H1 (cell line): ENCODE results near the gene CALD1. TPM values are rescaled to one million over a fixed set of nuclear protein-coding genes. Genes with fewer than 3 reads are reported as not detected.

ENCODE experiments used
- CTCF ChIA-PET: fragments of 300-600 bp; sonication (Branson Sonifier 250); formaldehyde crosslinking; loops from one replicate; lab custom pipeline; 2021; ENCODE audit not compliant: partially characterized antibody; lab: Charles Lee
- POLR2A ChIA-PET: fragments of 300-600 bp; sonication (Branson Sonifier 250); formaldehyde crosslinking; loops from one replicate; lab custom pipeline; 2021; ENCODE audit warnings: inconsistent platforms; ENCODE audit not compliant: partially characterized antibody; lab: Charles Lee
- DNase-seq, 2 experiments: peaks; one replicate each; pipeline versions ENCODE4 v3.0.0 to v3.0.0-alpha.2; 2010 to 2022; ENCODE audit warnings: low spot score in 2 of 2, low read depth in 1 of 2, mixed read lengths in 1 of 2
- FAIRE-seq: peaks from 2 replicates; lab custom pipeline; 2011; peaks lifted over from hg19 to GRCh38; lab: Jason Lieb, UNC
- H2AFZ ChIP-seq: 2 replicates; pipeline ENCODE4 v1.8.1; 2012; ENCODE audit warnings: low read length, inconsistent platforms
- H2AK5ac ChIP-seq: 2 replicates; pipeline ENCODE4 v1.6.1; 2013; ENCODE audit warnings: low read depth, low read length
- H2BK120ac ChIP-seq: replicated peaks from 2 replicates; pipeline ENCODE3; 2013; ENCODE audit warnings: low read depth, low read length, inconsistent platforms
- H2BK12ac ChIP-seq: 2 replicates; pipeline ENCODE4 v1.6.1; 2013; ENCODE audit warnings: low read depth, low read length
- H2BK15ac ChIP-seq: 2 replicates; pipeline ENCODE4 v1.6.1; 2013; ENCODE audit warnings: low read length
- H2BK20ac ChIP-seq: 2 replicates; pipeline ENCODE4 v1.6.1; 2013; ENCODE audit warnings: low read length
- H2BK5ac ChIP-seq: 2 replicates; pipeline ENCODE4 v1.6.1; 2013; ENCODE audit warnings: low read depth, low read length
- H3K14ac ChIP-seq: 2 replicates; pipeline ENCODE4 v1.6.1; 2013; ENCODE audit warnings: inconsistent platforms; ENCODE audit not compliant: insufficient read length
- H3K18ac ChIP-seq: 2 replicates; pipeline ENCODE4 v1.6.1; 2013; ENCODE audit warnings: low read length; ENCODE audit errors: extremely low read depth
- H3K23ac ChIP-seq: 2 replicates; pipeline ENCODE4 v1.6.1; 2013; ENCODE audit warnings: inconsistent platforms; ENCODE audit not compliant: insufficient read length
- H3K23me2 ChIP-seq: 2 replicates; pipeline ENCODE4 v1.6.1; 2013; ENCODE audit warnings: low read depth, low read length
- H3K27ac ChIP-seq: 2 replicates; pipeline ENCODE4 v1.6.1; 2011; ENCODE audit warnings: low read depth, low read length, inconsistent platforms
- H3K27me3 ChIP-seq, 4 experiments: replicated peaks in 1 of 4; 1 replicate in 1 of 4; 2 replicates in 3 of 4; pipeline versions ENCODE4 v1.6.1 to v1.8.1; 2011 to 2013; ENCODE audit warnings: low read length in 3 of 4, mild to moderate bottlenecking in 3 of 4, inconsistent platforms in 2 of 4, mixed read lengths in 2 of 4, moderate library complexity in 1 of 4; ENCODE audit not compliant: control insufficient read depth in 3 of 4, insufficient read depth in 3 of 4; ENCODE audit errors: extremely low read depth in 1 of 4
- H3K36me3 ChIP-seq, 4 experiments: 2 replicates each; pipeline versions ENCODE4 v1.6.1 to v1.8.1; 2011 to 2013; ENCODE audit warnings: mild to moderate bottlenecking in 4 of 4, low read length in 3 of 4, moderate library complexity in 2 of 4, control low read depth in 1 of 4, inconsistent platforms in 1 of 4; ENCODE audit not compliant: insufficient read depth in 4 of 4, control insufficient read depth in 2 of 4
- H3K4ac ChIP-seq: replicated peaks from 2 replicates; pipeline ENCODE3; 2013; ENCODE audit warnings: low read length, low read depth, mixed read lengths, inconsistent platforms; ENCODE audit not compliant: insufficient read length
- H3K4me1 ChIP-seq, 4 experiments: replicated peaks in 1 of 4; 1 replicate in 1 of 4; 2 replicates in 3 of 4; pipeline versions ENCODE4 v1.6.1 to v1.8.1; 2011 to 2013; ENCODE audit warnings: low read length in 3 of 4, inconsistent platforms in 2 of 4, mixed read lengths in 1 of 4; ENCODE audit not compliant: insufficient read depth in 4 of 4, control insufficient read depth in 3 of 4
- H3K4me2 ChIP-seq, 2 experiments: 2 replicates each; pipeline versions ENCODE4 v1.6.1 to v1.8.1; 2011 to 2013; ENCODE audit warnings: low read depth in 2 of 2, low read length in 2 of 2, control low read depth in 1 of 2, inconsistent platforms in 1 of 2, mild to moderate bottlenecking in 1 of 2; ENCODE audit not compliant: insufficient read depth in 1 of 2
- H3K4me3 ChIP-seq, 4 experiments: fragments of 200-600, 300-600 bp in 1 of 4; sonication (generic), shearing (Covaris generic), sonication (Bioruptor Twin) in 1 of 4; 2 replicates each; pipeline versions ENCODE4 v1.5.1 to v1.8.1; 2011 to 2016; ENCODE audit warnings: low read length in 4 of 4, low read depth in 3 of 4, control low read depth in 2 of 4, inconsistent platforms in 2 of 4, mild to moderate bottlenecking in 2 of 4, mixed read lengths in 1 of 4, moderate library complexity in 1 of 4; ENCODE audit not compliant: insufficient read depth in 2 of 4; ENCODE audit errors: extremely low read depth in 1 of 4
- H3K56ac ChIP-seq: replicated peaks from 2 replicates; pipeline ENCODE3; 2013; ENCODE audit warnings: low read depth, mild to moderate bottlenecking, mixed read lengths, low read length, inconsistent platforms; ENCODE audit not compliant: insufficient read length
- H3K79me1 ChIP-seq: 2 replicates; pipeline ENCODE4 v1.6.1; 2013; ENCODE audit warnings: low read depth, low read length, control low read depth
- H3K79me2 ChIP-seq, 2 experiments: 2 replicates each; pipeline versions ENCODE4 v1.6.1 to v1.8.1; 2012 to 2013; ENCODE audit warnings: low read length in 2 of 2, mild to moderate bottlenecking in 2 of 2, inconsistent platforms in 1 of 2; ENCODE audit not compliant: insufficient read depth in 2 of 2, control insufficient read depth in 1 of 2
- H3K9ac ChIP-seq, 4 experiments: replicated peaks in 1 of 4; 1 replicate in 1 of 4; 2 replicates in 3 of 4; pipeline versions ENCODE4 v1.6.1 to v1.8.1; 2011 to 2013; ENCODE audit warnings: low read depth in 3 of 4, low read length in 3 of 4, control low read depth in 2 of 4, mild to moderate bottlenecking in 2 of 4, moderate library complexity in 2 of 4, inconsistent platforms in 1 of 4; ENCODE audit errors: extremely low read depth in 1 of 4
- H3K9me3 ChIP-seq, 2 experiments: 2 replicates each; pipeline versions ENCODE4 v1.6.1 to v1.8.1; 2012 to 2013; ENCODE audit warnings: mild to moderate bottlenecking in 2 of 2, moderate library complexity in 2 of 2, control low read depth in 1 of 2, inconsistent platforms in 1 of 2, low read depth in 1 of 2, low read length in 1 of 2, mixed read lengths in 1 of 2; ENCODE audit not compliant: insufficient read depth in 2 of 2
- H4K20me1 ChIP-seq, 2 experiments: replicated peaks in 1 of 2; 2 replicates each; pipeline versions ENCODE3 to v1.8.1; 2011 to 2013; ENCODE audit warnings: inconsistent platforms in 2 of 2, low read length in 2 of 2, mild to moderate bottlenecking in 1 of 2; ENCODE audit not compliant: insufficient read depth in 2 of 2, control insufficient read depth in 1 of 2
- H4K5ac ChIP-seq: 2 replicates; pipeline ENCODE4 v1.6.1; 2013; ENCODE audit warnings: low read length, low read depth, mixed read lengths, inconsistent platforms; ENCODE audit not compliant: insufficient read length
- H4K8ac ChIP-seq: 2 replicates; pipeline ENCODE4 v1.8.0; 2013; ENCODE audit warnings: mild to moderate bottlenecking, moderate library complexity, low read length, inconsistent platforms; ENCODE audit not compliant: insufficient read depth; ENCODE audit errors: extremely low read depth
- H4K91ac ChIP-seq: replicated peaks from 2 replicates; pipeline ENCODE3; 2013; ENCODE audit warnings: low read length, mixed read lengths, inconsistent platforms; ENCODE audit not compliant: insufficient read length
- POLR2A ChIP-seq, 2 experiments: IDR thresholded peaks; 1 replicate in 1 of 2; 2 replicates in 1 of 2; pipeline ENCODE4 v1.6.1; 2011; ENCODE audit warnings: low read depth in 2 of 2, low read length in 2 of 2, mild to moderate bottlenecking in 2 of 2; ENCODE audit errors: control extremely low read depth in 1 of 2
- SP1 ChIP-seq: IDR thresholded peaks from 2 replicates; pipeline ENCODE4 v1.6.1; 2011; ENCODE audit warnings: low read depth, low read length
- WGBS, 2 experiments: shearing (Covaris generic) in 1 of 2; methylation state at CpG; one replicate each; pipeline versions ENCODE4 v1.1.6 to v1.1.7; 2013 to 2015; ENCODE audit warnings: low lambda C conversion rate in 2 of 2, mixed read lengths in 2 of 2, inconsistent platforms in 1 of 2, low coverage in 1 of 2, missing lambda C conversion rate in 1 of 2; ENCODE audit not compliant: insufficient replicate concordance in 2 of 2, insufficient coverage in 1 of 2, insufficient read length in 1 of 2; ENCODE audit errors: extremely low coverage in 1 of 2, missing lambda C conversion rate in 1 of 2; 5-methylcytosine and 5-hydroxymethylcytosine counted together
- polyA plus RNA-seq, 7 experiments: library from polyadenylated mRNA; depleted of rRNA in 3 of 7; stranded (reverse) in 5 of 7; unstranded in 2 of 7; fragments of >200 nt in 5 of 7; fragments of 200-250 nt in 2 of 7; gene quantifications; 1 replicate in 5 of 7; 2 replicates in 1 of 7; 4 replicates in 1 of 7; pipeline versions ENCODE4 v1.2.1 to v1.2.3, GENCODE V29; 2011 to 2013; ENCODE audit warnings: missing spikeins in 2 of 7, mixed read lengths in 2 of 7
- total RNA-seq: library from RNA; stranded (reverse); fragmentation: NEBNext Ultra II Directional; extraction: Animal tissue kit (Norgen Biotek cat#: 25700); gene quantifications from 2 replicates; pipeline ENCODE4 v1.2.1, GENCODE V29; 2021

CALD1 gene
- total and polyA plus RNA-seq, 2 of the 8 experiments (the other 6 are each of a cell fraction or from before 2014, with no cell fraction given) = 34.3 to 177 TPM

DNA sequence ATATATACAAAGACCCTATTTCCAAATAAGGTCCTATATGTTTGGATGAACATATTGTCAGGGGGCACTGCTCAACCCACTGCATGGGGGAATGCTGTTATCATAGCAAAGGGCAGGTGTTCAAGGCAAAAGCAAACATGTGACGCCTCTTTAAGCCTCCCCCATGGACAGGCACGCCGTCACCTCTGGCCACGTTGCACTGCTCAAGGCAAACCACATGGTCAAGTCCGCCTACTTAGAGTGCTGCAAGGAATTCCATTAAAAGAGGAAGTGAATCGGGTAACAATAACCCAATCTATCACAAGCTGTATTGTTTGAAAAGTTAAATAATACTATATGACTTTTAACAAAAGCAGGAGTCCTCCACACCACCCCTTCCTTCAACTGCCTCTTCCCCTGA lies 8.8 kb upstream of the CALD1 start:
- Histone ChIP-seq H3K9ac (no peak overlapping the region), H3K23me2 (peaks cover under 1% of the 10 kb centered on the region; the same call in 1 of the 2 replicates), H2BK12ac (0 out of 2 replicates have a peak overlapping the region, but pooled peaks have one; percentile 50), H4K91ac (no peak overlapping the region), H2BK15ac (no peak overlapping the region), H3K23ac (no peak overlapping the region), H3K9me3 (no peaks in the 10 kb centered on the region), H2AK5ac (no peak overlapping the region), H3K4me2 (no peak overlapping the region), H4K5ac (no peak overlapping the region), H3K14ac (no peak overlapping the region), H3K27ac (no peak overlapping the region), H3K56ac (no peak overlapping the region), H2BK5ac (no peak overlapping the region), H3K79me1 (no peaks in the 10 kb centered on the region), H3K79me2 (no peaks in the 10 kb centered on the region), H2BK120ac (no peak overlapping the region), H3K18ac (no peak overlapping the region), H4K8ac (no peak overlapping the region), H2BK20ac (no peak overlapping the region), H4K20me1 (no peaks in the 10 kb centered on the region), H2AFZ (no peak overlapping the region), H3K36me3 (no peaks in the 10 kb centered on the region), H3K4ac (no peak overlapping the region), H3K4me1 (peaks cover 0 to 2% (median 0%) of the 10 kb centered on the region in 4 experiments; a peak in 1 of 7 replicates), H3K4me3 (no peak overlapping the region), H3K27me3 (no peaks in the 10 kb centered on the region; a peak in 1 of 7 replicates)
- no peak for DNase-seq
- CTCF ChIA-PET = no interaction called here
- WGBS, 2 experiments = 89% methylated on average over 6 of the region's 6 CpGs; no CpG with 5 or more reads in 1 of the 2 experiments
- POLR2A ChIA-PET = no interaction called here
- TF ChIP-seq SP1 (no peak), POLR2A (IDR thresholded peaks at IDR 0.05; ENCODE audit: control extremely low read depth in 1 of 2, low read depth in 2 of 2, low read length in 2 of 2) (no peak)
- FAIRE-seq = no peak
